Activated T-helper 9 cell treated with anti-CD3 and anti-CD28 coated beads, Interleukin-2, amount 50 U/mL, for 16 hours (primary cell): ENCODE results near the gene PIK3C2B.
"Not testable (repeated sequence)": the region's sequence is repeated elsewhere in the genome, so short reads cannot be mapped to it uniquely, and the experiment has no call there.

Experiments used
- DNase-seq: peaks from one replicate; pipeline ENCODE4 v3.0.0-alpha.2; 2020; ENCODE audit warnings: low read depth

Gene PIK3C2B

DNA sequence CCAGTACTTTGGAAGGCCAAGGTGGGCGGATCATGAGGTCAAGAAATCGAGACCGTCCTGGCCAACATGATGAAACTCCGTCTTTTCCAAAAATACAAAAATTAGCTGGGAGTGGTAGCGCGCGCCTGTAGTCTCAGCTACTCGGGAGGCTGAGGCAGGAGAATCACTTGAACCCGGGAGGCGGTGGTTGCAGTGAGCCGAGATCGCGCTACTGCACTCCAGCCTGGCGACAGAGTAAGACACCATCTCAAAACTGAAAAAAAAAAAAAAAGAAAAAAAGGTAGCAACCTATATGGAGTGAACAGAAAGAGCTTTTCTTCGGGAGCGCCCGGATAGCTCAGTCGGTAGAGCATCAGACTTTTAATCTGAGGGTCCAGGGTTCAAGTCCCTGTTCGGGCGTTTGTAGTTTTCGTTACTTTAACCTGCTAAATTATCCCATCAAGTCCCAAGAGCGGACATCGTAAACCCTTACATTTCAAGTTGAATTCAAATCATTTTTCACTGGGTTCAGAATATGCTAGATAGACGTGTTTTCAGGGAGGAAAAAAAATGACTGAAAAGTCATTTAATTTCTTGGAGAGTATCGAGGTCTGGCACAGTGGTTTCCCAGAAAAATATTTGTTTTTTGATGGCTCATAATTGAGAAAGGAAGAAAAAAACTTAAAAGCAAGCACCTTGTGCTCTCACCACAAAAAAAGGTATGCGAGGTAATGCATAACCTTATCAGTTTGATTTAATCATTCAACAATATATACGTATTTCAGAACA, 11.8 kb upstream of the PIK3C2B start:
- DNase-seq: peak; percentile 56

DNA sequence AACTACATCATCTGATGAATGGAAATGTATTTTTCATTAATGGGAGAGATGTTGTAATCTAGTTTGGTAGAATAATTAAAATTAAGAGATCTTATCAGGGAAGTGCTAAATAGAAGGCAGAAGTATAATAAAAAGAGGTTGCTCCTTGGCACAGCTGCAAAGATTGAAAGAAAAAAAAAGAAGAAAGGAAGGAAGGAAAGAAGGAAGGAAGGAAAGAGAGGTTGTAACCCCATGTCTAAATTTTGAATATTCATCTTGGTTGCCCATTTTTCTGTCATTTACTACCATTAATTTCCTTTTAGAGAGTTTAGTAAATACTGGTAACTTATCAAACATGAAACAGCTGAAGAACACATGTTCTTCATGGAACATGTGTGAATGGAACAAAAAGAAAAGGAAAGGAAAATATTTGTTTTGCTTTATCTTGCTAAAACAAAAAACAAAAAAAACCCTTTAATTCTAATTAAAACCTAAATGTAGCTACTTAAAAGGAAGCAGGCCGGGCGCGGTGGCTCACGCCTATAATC, 11.1 kb upstream of the PIK3C2B start:
- no peak for DNase-seq

DNA sequence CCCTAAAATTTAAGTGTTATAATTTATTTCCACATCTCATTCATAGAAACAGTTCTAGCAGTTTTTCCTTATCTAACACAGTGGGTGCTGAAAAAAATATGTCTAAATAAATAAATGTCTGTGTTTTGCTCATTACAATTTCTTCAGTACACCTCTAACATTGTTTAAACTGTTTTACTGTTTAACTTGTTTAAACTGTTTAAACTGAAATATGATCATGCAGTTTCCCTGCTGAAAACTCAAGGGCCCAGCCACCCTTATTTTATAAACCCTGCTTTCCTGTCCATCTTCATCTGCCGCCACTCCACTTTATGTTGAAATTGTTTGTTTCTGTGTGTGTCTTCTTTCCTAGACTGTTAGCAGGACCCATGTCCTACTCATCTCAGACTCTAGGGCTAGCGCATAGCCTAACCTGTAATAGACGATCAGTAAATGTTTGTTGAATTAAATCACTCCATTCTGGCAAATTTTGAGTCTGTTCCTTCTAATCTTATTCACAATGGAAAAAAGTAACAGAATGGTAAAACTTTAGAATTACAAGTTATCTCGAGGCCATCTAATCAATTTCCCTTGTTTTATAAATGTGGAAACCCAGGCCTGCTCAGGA, 9.4 kb upstream of the PIK3C2B start:
- DNase-seq: no peak

DNA sequence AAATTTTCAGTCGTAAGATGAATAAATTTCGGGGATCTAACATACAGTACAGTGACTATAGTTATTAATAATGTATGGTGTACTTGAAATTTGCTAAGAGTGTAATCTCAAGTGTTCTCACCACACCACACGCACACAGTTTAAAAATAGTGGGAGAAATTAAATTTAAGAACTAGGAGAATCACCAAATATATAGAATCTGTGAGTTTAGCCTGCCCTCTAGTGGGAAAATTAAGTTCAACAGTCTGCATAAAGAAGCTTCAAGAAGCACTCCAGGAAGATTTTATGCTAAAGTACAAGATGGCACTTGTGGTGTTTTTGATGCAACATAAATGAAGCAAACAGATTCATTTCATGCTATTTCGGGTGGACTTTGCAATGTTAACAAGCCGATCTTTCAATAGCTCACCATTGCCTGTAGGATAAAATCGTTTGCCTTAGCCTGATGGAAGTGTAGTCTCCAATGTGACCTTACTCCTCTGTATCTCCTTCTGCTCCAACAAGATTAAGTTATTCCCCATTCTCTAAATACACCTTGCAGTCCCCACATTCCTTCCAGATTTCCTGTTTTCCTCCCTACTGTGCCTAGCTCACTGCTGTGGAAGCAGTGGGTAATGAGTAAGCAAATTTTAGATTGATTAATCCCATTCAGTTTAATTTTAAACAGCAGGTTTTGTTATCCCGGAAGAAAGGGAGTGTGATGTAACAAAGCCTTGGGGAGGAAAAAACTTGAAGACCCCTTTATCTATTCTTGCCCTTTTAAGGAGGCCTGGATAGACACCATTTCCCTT, 8.7 kb upstream of the PIK3C2B start:
- DNase-seq: no peak

DNA sequence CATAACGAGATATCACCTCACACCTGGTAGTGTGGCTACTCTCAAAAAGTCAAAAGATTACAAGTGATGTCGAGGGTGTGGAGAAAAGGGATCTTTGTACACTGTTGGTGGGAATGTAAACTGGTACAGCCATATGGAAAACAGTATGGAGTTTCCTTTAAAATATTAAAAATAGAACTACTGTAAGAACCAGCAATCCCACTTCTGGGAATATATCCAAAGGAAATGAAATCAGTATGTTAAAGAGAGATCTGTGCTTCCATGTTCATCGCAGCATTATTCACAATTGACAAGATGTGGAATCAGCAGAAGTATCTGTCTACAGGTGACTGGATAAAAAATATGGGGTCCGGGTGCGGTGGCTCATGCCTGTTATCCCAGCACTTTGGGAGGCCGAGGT, 7.6 kb upstream of the PIK3C2B start:
- no peak for DNase-seq

DNA sequence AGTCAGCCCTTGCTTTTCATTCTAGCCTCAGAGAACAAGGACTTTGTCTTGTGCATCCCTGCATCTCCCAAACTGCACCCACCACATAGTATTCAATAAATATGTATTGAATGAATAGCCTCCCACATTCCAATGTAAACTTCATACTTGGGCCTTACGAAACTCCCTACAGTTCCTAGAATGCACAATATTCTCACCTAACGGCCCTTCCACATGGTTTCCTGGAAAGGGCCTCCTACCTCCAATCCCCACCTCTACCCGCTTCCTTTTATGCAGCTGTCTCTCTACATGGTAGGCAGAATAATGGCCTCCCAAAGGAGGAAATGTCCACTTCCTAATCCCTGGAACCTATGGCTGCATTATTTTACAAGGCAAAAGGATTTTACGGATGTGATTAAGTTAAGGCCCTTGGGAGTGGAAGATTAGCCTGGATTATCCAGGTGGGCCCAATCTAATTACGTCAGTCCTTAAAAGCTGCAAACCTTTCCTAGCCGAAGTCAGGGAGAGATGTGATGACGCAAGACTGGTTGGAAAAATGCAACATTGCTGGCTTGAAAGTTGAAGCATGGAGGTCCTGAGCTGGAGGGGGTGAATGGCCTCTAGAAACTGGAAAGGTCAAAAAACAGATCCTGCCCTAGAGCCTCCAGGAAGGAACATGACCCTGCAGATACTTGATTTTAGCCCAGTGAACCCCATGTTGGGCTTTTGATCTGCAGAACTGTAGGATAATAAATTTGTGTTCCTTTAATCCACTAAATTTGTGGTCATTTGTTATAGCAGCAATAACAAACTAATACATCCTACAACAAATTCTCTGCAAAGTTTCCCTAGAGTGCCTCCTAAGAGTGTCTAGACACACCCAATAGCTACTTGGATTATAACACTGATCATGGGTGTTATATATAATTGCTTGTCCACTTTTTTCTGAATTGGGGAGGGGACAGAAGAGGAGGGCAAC, 5.2 kb upstream of the PIK3C2B start:
- DNase-seq: no peak

DNA sequence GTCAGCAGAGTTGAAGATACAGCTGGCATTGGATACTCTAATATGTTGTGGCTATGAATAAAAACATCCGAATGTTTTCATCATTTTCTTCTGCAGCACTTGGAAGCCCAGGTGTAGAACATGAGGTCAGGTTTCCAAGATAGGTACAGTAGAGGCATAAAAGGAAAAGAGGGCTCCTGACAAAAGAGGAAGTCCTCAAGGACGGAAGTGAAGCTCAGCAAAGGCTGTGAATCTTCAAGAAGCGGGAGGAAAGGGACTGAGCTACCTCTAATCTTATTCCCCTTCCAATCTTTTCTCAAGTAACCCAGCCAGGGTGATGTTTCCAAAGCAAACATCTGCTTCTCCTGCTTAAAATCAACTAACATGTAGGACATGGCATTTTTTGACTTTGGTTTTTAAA, 4.4 kb upstream of the PIK3C2B start:
- no peak for DNase-seq

DNA sequence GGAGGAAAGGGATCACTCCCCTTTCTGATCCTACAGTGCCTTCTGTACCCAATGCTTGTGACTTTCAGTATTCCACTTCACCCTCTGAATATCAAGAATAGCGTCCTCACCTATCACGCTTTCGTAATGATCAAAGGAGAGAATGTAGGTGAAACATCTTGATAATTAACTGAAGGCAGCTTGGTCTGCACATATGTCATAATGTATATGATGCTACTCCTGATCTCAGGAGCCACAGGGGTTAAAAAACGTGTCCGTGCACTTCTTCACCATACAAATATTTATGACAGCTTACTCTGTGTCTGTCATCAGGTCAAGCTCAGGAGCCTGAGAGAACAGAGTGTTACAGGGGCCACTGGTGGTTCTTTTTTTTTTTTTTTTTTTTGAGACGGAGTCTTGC, 1.2 kb upstream of the PIK3C2B start:
- no peak for DNase-seq

DNA sequence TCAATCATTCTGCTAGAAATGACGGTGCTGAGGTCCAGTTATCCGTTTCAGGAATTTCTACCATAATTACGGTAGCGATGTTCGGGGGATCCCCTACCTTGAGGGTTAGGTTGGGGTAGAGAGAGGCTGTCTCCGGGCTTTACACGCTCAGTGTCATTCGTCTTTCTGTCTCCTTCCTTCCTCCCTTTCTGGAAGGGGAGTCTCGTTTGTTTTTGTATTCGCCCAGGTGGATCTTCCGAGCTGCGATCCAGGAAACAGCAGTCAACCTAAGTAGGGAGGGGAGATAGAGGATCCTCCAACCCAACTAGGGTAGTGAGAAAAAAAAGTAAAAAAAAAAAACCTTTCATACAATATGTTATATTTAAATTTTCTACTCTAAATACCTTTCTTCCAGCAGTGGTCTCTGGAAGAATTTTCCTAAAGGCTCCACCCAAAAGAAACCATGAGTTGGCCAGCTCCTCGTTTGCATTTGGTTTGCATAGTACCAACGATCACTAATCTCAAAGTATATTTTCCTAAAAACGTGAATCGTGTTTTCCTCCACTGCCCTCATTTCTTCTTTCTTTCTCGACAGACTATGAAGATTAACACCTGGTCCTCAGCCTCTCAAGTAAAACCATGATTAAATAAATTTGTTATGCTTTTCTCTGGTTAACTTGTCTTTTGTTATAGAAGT, 611 bp upstream of the PIK3C2B start:
- no peak for DNase-seq

DNA sequence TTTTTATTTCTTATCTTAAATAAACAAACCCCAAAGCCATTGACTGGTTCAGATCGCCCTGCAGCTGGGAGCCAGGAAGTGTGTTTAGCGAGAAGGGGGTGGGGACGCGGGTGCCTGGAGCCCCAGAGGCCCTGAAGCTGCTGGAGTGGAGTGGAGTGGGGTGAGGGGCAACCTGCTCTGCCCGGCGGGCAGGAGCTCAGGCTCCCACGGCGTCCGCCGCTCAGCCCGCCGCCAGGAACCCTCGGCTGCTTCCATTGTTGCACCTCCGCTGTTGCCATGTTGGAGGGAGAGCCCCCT, 673 bp downstream of the PIK3C2B start:
- peak; percentile 31 for DNase-seq

DNA sequence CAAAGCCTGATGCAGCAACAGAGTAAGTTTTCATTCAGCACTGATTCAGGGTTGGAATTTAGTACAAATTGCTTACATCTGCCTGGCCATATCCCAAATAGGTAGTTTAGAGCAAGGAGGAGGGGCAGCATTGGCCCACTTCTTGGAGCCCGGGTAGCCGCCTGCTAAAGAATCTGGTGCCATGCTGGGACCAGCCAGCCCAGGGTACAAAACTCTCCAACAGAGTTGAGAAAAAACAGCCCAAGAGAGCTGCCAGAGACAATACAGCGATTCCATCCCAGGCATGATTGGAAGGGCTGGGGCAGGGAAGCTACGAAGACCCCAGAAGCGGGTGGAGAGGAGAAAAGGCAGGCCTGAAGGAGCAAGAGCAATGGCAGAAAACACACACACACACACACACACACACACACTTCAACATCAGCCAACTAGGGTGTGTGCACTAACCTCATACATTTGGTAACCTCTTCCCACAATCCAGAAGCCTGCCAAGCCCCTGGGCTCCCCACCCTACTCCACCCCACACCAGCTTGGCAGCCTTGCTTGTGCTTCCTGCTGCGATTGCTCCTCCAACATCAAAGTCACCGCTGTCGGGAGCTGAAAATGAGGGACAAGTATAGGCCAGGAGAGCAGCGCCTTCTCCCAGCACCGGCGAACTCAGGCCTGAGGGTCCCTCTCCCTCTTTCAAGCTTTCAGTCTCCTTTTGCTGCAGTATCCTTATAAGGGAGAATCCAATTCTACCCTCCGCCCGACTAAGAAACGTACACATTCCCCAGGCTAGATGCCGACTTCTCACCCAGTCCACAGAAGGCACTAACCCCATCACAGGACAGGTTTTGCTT, 1.2 kb downstream of the PIK3C2B start:
- DNase-seq: no peak

DNA sequence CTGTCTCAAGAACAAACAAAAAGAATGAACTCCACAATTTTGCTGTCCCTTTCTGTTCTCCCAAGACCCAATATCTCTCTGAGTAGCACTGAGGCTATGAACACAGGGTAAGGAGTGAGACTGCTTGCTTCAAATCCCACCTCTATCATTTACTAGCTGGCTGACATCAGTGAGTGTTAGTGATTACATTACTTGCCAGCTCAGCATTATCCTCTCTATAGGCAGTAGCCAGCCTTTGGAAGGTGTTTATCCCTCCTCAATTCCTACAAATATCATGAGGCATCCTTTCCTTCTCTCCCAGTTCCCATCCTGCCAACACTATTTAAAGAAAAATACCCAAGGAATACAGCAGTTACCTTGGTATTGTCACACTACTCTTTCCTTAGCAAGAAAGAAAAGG, 3.0 kb downstream of the PIK3C2B start:
- DNase-seq: no peak

DNA sequence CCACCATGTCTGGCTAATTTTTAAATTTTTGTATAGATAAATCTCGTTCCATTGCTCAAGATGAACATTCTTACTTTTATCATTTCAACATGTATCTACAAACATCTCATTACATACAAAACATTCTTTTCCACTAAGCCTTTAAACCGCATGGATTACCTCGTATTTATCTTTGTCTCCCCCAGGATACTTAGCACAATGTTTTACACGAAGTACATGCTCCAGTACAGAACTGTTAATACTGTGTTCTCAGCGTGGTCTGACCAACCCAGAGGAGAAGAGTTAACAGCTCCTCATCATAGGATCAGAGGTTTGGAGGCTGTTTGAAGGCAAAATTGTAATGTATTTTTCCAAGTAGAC, 7.4 kb downstream of the PIK3C2B start:
- no peak for DNase-seq

DNA sequence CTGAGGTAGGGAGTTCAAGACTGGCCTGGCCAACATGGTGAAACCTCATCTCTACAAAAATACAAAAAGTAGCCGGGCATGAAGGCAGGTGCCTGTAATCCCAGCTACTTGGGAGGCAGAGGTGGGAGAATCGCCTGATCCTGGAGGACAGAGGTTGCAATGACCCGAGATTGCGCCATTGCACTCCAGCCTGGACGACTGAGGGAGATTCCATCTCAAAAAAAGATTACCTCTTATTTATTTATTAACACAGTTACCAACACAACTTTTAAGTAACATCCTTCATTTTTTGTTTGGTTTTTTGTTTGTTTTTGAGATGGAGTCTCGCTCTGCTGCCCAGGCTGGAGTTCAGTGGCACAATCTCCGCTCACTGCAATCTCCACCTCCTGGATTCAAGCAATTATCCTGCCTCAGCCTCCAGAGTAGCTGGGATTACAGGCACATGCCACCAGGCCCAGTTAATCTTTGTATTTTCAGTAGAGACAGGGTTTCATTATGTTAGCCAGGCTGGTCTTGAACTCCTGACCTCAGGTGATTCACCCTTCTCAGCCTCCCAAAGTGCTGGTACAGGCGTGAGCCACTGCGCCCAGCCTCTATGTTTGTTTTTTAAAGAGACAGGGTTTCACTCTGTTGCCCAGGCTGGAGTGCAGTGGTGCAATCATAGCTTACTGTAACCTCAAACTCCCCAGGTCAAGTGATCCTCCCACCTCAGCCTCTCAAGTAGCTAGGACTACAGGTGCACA, 7.9 kb downstream of the PIK3C2B start:
- not testable (repeated sequence) for DNase-seq

DNA sequence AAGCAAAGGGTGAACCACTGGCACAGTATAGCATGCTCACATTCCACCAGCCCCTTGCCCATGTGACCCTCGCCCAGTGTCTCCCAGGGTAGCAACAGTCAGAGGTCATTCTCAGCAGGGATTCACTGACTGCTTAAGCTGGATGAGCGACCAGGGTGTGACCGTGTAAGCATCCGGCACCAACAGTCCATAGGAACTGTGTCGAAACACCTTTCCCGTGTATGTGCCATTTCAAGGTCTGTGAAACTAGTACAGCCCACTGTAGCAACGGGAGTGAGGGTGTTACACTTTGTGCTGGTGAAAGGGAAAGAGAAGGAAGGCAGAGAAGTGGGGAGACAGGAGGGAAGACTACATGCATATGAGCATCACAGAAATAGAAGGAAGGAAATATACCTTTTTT, 10.8 kb downstream of the PIK3C2B start:
- DNase-seq: no peak

DNA sequence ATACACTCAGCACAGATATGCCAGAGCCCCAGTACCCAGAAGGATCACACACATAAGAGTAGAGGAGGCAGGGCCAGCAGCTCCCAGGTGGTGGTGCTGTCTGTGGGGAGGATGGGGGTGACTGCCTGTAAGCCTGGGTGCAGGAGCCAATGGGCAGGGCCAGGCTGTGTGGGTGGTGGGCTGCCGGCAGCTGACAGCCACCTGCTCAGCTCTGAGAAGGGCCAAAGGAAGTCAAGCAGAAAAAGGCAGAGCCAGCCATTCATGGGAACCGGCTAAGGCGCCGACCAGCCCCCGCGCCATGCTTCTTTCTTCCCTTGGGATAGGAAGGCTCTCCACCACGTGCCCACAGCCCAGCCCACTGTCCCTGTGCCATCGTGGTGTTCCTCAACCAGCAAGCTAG, 14.1 kb downstream of the PIK3C2B start:
- no peak for DNase-seq

DNA sequence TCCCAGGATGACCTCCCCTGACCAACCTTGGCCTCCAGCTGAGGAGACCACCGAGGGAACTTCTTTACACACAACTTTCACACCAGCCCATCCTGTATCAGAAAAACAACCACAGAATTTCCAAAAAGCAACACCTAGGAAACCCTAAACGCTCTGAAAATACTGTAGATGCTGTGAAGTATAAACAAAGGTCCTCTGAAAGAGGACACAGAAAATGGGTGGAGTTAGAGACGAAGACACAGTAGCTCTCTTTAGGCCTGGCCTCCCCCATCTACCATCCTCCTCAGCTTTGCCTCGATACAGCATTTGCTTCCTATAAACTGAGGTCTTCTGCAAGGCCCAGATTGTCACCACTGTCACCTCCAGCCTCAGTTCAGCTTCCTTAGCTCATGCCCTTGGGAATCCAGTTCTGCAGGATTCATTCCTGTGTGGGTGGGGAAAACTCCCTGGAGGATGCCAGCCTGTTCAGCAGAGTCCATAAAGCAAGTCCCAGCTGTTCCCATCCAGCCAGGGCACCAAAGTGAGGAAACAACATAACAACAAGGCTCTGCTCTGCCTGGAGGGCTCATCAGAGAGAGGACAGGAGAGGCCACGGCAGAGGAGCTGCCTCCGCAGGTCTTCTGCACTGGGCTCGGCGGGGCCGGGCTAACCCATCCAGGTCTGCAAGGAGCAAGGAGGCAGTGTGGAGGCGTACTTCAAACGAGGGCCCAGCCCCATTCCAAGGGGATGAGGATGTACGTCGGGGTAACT, 15.0 kb downstream of the PIK3C2B start:
- DNase-seq: no peak

DNA sequence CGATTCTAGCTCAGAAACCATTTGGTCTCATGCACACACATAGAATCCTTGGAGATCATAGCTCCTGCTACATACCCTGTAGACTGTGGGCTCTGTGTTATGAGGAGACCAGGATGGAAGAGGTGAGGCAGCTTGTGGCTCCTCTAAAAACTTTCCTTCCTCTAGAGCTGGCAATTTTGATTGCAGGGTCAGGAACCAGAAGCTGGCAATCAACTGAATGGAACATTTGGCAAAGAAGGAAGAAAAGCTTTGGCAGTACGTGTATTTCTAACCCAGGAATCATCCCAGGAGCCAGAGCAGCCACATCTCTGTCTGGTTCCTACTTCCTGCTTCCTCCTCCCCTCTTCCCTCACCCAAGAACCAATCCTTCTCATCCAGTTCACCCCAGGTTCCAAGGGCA, 15.7 kb downstream of the PIK3C2B start:
- DNase-seq: no peak
